SK-N-SH (cell line): Measurements from ENCODE around the gene RLN2. TPM values are rescaled to one million over a fixed set of nuclear protein-coding genes. Genes with fewer than 3 reads are reported as not detected.
"Not testable (repeated sequence)": the region's sequence is repeated elsewhere in the genome, so short reads cannot be mapped to it uniquely, and the experiment has no call there.

Experiments
- CTCF ChIA-PET: fragments of 300-600, 350-600 bp; formaldehyde crosslinking; extraction: SDS; loops from one replicate; lab custom pipeline; 2021; lab: Yijun Ruan, JAX
- POLR2A ChIA-PET: fragments of 350-600 bp; sonication (Branson Sonifier 250); formaldehyde crosslinking; extraction: SDS; loops from one replicate; lab custom pipeline; 2020; ENCODE audit warnings: antibody characterized with exemption, inconsistent platforms; lab: Yijun Ruan, JAX
- DNase-seq: peaks from one replicate; pipeline ENCODE4 v3.0.0; 2012
- H2AFZ ChIP-seq: fragments of 200-600 bp; sonication (generic); 2 replicates; pipeline ENCODE4 v1.8.1; 2016; ENCODE audit warnings: antibody characterized with exemption, mild to moderate bottlenecking, low read depth
- H3F3A ChIP-seq: fragments of 200-600 bp; sonication (generic); replicated peaks from 2 replicates; pipeline ENCODE3; 2016; ENCODE audit warnings: antibody characterized with exemption, mild to moderate bottlenecking; ENCODE audit not compliant: insufficient read depth
- H3K27ac ChIP-seq, 2 experiments: fragments of 200-500 bp in 1 of 2; fragments of 200-600 bp in 1 of 2; sonication (Bioruptor generic) in 1 of 2; sonication (generic), shearing (Covaris generic) in 1 of 2; 2 replicates each; pipeline versions ENCODE4 v1.5.1 to v1.6.1; 2014 to 2016; ENCODE audit warnings: low read depth in 2 of 2, inconsistent platforms in 1 of 2, low read length in 1 of 2, mild to moderate bottlenecking in 1 of 2, mixed read lengths in 1 of 2
- H3K27me3 ChIP-seq: fragments of 200-600 bp; sonication (generic), shearing (Covaris generic); 2 replicates; pipeline ENCODE4 v1.6.1; 2016; ENCODE audit warnings: mixed run types; ENCODE audit not compliant: insufficient read depth
- H3K36me3 ChIP-seq, 2 experiments: fragments of 200-500 bp in 1 of 2; fragments of 200-600 bp in 1 of 2; sonication (Bioruptor generic) in 1 of 2; sonication (generic) in 1 of 2; replicated peaks in 1 of 2; 2 replicates each; pipeline versions ENCODE3 to v1.5.1; 2014 to 2016; ENCODE audit warnings: low read length in 1 of 2, mild to moderate bottlenecking in 1 of 2; ENCODE audit not compliant: insufficient read depth in 2 of 2, control insufficient read depth in 1 of 2
- H3K4me1 ChIP-seq, 2 experiments: fragments of 200-500 bp in 1 of 2; fragments of 200-600 bp in 1 of 2; sonication (Bioruptor generic) in 1 of 2; sonication (generic), shearing (Covaris generic) in 1 of 2; 2 replicates each; pipeline versions ENCODE4 v1.5.1 to v1.6.1; 2014 to 2016; ENCODE audit warnings: low read depth in 1 of 2, low read length in 1 of 2, mixed run types in 1 of 2; ENCODE audit not compliant: insufficient read depth in 2 of 2, control insufficient read depth in 1 of 2
- H3K4me2 ChIP-seq: fragments of 200-600 bp; sonication (generic), shearing (Covaris generic); 2 replicates; pipeline ENCODE4 v1.6.1; 2017; ENCODE audit warnings: mixed run types
- H3K4me3 ChIP-seq, 2 experiments: fragments of 200-500 bp in 1 of 2; fragments of 200-600 bp in 1 of 2; sonication (Bioruptor generic) in 1 of 2; sonication (generic), shearing (Covaris generic) in 1 of 2; 2 replicates each; pipeline versions ENCODE4 v1.5.1 to v1.8.1; 2014 to 2016; ENCODE audit warnings: low read depth in 2 of 2, inconsistent platforms in 1 of 2, low read length in 1 of 2, mild to moderate bottlenecking in 1 of 2, mixed read lengths in 1 of 2, moderate library complexity in 1 of 2
- H3K79me2 ChIP-seq: fragments of 200-600 bp; sonication (generic); 2 replicates; pipeline ENCODE4 v1.8.1; 2017; ENCODE audit warnings: mild to moderate bottlenecking; ENCODE audit not compliant: insufficient read depth
- H3K9ac ChIP-seq: fragments of 200-600 bp; sonication (generic); 2 replicates; pipeline ENCODE4 v1.6.1; 2017; ENCODE audit warnings: mixed run types
- H3K9me2 ChIP-seq: fragments of 200-600 bp; sonication (generic); 2 replicates; pipeline ENCODE4 v1.6.1; 2017; ENCODE audit warnings: mixed run types
- H3K9me3 ChIP-seq: fragments of 200-600 bp; sonication (generic); 2 replicates; pipeline ENCODE4 v1.6.1; 2017; ENCODE audit warnings: mixed run types, mild to moderate bottlenecking, moderate library complexity
- H4K20me1 ChIP-seq: fragments of 200-600 bp; sonication (generic); 2 replicates; pipeline ENCODE4 v1.6.1; 2017; ENCODE audit warnings: mild to moderate bottlenecking, mixed run types; ENCODE audit not compliant: insufficient read depth
- ELF1 ChIP-seq: IDR thresholded peaks from 2 replicates; pipeline ENCODE4 v1.4.0; 2012
- EP300 ChIP-seq, 2 experiments: IDR thresholded peaks; 2 replicates each; pipeline versions ENCODE4 v1.4.0 to v1.6.1; 2012; ENCODE audit warnings: borderline replicate concordance in 1 of 2, low read depth in 1 of 2, low read length in 1 of 2
- EZH2phosphoT487 ChIP-seq: fragments of 200-600 bp; sonication (generic); IDR thresholded peaks from 2 replicates; pipeline ENCODE4 v1.6.1; 2017; ENCODE audit warnings: low read depth, mixed run types, mild to moderate bottlenecking, antibody characterized with exemption, moderate library complexity, borderline replicate concordance
- FOXJ3 ChIP-seq: sonication (generic); formaldehyde crosslinking; IDR thresholded peaks from 2 replicates; pipeline ENCODE4 v1.5.1; 2020; ENCODE audit warnings: mild to moderate bottlenecking, missing genetic modification reagents
- FOXM1 ChIP-seq: IDR thresholded peaks from 2 replicates; pipeline ENCODE4 v1.4.0; 2012; ENCODE audit warnings: low read depth, mild to moderate bottlenecking
- GABPA ChIP-seq: IDR thresholded peaks from 2 replicates; pipeline ENCODE4 v1.4.0; 2012; ENCODE audit warnings: low read depth, mild to moderate bottlenecking
- JUND ChIP-seq: IDR thresholded peaks from 2 replicates; pipeline ENCODE4 v1.4.0; 2012
- NFIC ChIP-seq: IDR thresholded peaks from 2 replicates; pipeline ENCODE4 v1.4.0; 2012; ENCODE audit warnings: borderline replicate concordance
- NRF1 ChIP-seq: IDR thresholded peaks from 2 replicates; pipeline ENCODE4 v1.6.1; 2012; ENCODE audit warnings: low read depth, mild to moderate bottlenecking, low read length
- POLR2AphosphoS5 ChIP-seq: IDR thresholded peaks from 2 replicates; pipeline ENCODE4 v1.6.1; 2012; ENCODE audit warnings: low read depth, low read length
- RFX5 ChIP-seq: IDR thresholded peaks from 2 replicates; pipeline ENCODE4 v1.6.1; 2012; ENCODE audit warnings: mild to moderate bottlenecking, improper control_type of control experiment, low read length
- TAF1 ChIP-seq: IDR thresholded peaks from 2 replicates; pipeline ENCODE4 v1.6.1; 2012; ENCODE audit warnings: low read depth, mild to moderate bottlenecking, low read length, moderate library complexity, borderline replicate concordance
- TCF12 ChIP-seq: IDR thresholded peaks from 2 replicates; pipeline ENCODE4 v1.4.0; 2012
- TEAD4 ChIP-seq: IDR thresholded peaks from 2 replicates; pipeline ENCODE4 v1.4.0; 2012; ENCODE audit warnings: mild to moderate bottlenecking, borderline replicate concordance; ENCODE audit not compliant: insufficient read depth
- YY1 ChIP-seq: IDR thresholded peaks from 2 replicates; pipeline ENCODE4 v1.4.0; 2012; ENCODE audit warnings: low read depth, mild to moderate bottlenecking
- WGBS: methylation state at CpG from one replicate; pipeline ENCODE4 v1.1.6; 2017; ENCODE audit warnings: low lambda C conversion rate; 5-methylcytosine and 5-hydroxymethylcytosine counted together
- polyA plus RNA-seq, 3 experiments: library from polyadenylated mRNA; depleted of rRNA; stranded (reverse); fragments of >200 nt; gene quantifications; 2 replicates each; pipeline ENCODE4 v1.2.3, GENCODE V29; 2012
- TF ChIP-seq, protein P1 (sequence below): fragments of 200-600 bp; sonication (generic); IDR thresholded peaks from 2 replicates; pipeline ENCODE4 v1.6.1; 2017; ENCODE audit warnings: antibody characterized with exemption, mild to moderate bottlenecking, moderate library complexity
- TF ChIP-seq, protein P2 (sequence below): IDR thresholded peaks from 2 replicates; pipeline ENCODE4 v1.4.0; 2012; ENCODE audit warnings: low read depth
- TF ChIP-seq, protein P3 (sequence below): IDR thresholded peaks from 2 replicates; pipeline ENCODE4 v1.4.0; 2012; ENCODE audit warnings: low read depth, borderline replicate concordance
- TF ChIP-seq, protein P4 (sequence below): IDR thresholded peaks from 2 replicates; pipeline ENCODE4; 2012
- TF ChIP-seq, protein P5 (sequence below): fragments of 150-350 bp; IDR thresholded peaks from 2 replicates; pipeline ENCODE4 v1.6.1; 2017; ENCODE audit warnings: antibody characterized with exemption, low read length, low read depth, borderline replicate concordance

RLN2 gene
- polyA plus RNA-seq, 1 of the 3 experiments (the other 2 are of a cell fraction), result 0.51 TPM

DNA sequence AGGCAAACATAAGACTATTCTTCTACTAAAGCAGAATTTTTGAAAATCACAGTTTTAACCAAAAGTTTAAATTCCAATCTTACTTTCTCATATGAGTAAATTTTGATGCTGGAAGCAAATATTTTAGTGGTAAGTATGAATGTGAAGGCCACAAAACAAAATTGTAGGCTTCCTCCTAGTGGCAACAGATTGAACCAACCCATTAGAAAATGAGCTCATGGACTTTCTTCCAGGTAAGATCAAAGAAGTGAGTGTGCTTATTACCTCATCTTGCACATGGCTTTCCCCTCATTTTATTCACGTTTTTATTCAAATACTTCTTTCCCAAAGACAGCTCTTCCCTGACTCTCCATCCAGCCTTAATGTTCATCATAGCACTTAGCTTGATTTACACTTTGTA lies 16.5 kb upstream of the RLN2 start:
- H3K4me3 ChIP-seq, result no peak overlapping the region
- DNase-seq, result no peak
- no peak overlapping the region for H3K27ac ChIP-seq
- no peaks in the 10 kb centered on the region for H3K27me3 ChIP-seq
- no peak overlapping the region for H3K9ac ChIP-seq
- H3K4me2 ChIP-seq, result no peak overlapping the region
- WGBS, result 0% methylated on average over 1 of the region's 1 CpG
- H3K79me2 ChIP-seq, result no peaks in the 10 kb centered on the region
- no peaks in the 10 kb centered on the region for H3K9me3 ChIP-seq
- no peaks in the 10 kb centered on the region for H4K20me1 ChIP-seq
- ChIA-PET CTCF (interaction anchor here (1.0 kb wide), 1 partner anchor 562 kb away, joined by 3 read pairs; no protein-coding TSS in a partner anchor), POLR2A (no interaction called here)
- no peak overlapping the region for H2AFZ ChIP-seq
- H3K4me1 ChIP-seq, result no peaks in the 10 kb centered on the region
- TF ChIP-seq, protein P1, sequence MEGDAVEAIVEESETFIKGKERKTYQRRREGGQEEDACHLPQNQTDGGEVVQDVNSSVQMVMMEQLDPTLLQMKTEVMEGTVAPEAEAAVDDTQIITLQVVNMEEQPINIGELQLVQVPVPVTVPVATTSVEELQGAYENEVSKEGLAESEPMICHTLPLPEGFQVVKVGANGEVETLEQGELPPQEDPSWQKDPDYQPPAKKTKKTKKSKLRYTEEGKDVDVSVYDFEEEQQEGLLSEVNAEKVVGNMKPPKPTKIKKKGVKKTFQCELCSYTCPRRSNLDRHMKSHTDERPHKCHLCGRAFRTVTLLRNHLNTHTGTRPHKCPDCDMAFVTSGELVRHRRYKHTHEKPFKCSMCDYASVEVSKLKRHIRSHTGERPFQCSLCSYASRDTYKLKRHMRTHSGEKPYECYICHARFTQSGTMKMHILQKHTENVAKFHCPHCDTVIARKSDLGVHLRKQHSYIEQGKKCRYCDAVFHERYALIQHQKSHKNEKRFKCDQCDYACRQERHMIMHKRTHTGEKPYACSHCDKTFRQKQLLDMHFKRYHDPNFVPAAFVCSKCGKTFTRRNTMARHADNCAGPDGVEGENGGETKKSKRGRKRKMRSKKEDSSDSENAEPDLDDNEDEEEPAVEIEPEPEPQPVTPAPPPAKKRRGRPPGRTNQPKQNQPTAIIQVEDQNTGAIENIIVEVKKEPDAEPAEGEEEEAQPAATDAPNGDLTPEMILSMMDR, result no peak; the same call in 1 of the 2 replicates
- TF ChIP-seq TCF12 (no peak), NFIC (no peak), FOXM1 (no peak), EP300 (IDR thresholded peaks at IDR 0.05; ENCODE audit: borderline replicate concordance in 1 of 2, low read depth in 1 of 2, low read length in 1 of 2) (no peak), NRF1 (no peak), RFX5 (no peak), ELF1 (no peak), FOXJ3 (CRISPR knock-in tag) (no peak), JUND (no peak), GABPA (no peak), POLR2AphosphoS5 (no peak), TEAD4 (no peak), TAF1 (no peak), YY1 (no peak), EZH2phosphoT487 (no peak)
- TF ChIP-seq, protein P2, sequence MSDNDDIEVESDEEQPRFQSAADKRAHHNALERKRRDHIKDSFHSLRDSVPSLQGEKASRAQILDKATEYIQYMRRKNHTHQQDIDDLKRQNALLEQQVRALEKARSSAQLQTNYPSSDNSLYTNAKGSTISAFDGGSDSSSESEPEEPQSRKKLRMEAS, result no peak
- TF ChIP-seq, protein P3, sequence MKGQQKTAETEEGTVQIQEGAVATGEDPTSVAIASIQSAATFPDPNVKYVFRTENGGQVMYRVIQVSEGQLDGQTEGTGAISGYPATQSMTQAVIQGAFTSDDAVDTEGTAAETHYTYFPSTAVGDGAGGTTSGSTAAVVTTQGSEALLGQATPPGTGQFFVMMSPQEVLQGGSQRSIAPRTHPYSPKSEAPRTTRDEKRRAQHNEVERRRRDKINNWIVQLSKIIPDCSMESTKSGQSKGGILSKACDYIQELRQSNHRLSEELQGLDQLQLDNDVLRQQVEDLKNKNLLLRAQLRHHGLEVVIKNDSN, result no peak
- TF ChIP-seq, protein P4, sequence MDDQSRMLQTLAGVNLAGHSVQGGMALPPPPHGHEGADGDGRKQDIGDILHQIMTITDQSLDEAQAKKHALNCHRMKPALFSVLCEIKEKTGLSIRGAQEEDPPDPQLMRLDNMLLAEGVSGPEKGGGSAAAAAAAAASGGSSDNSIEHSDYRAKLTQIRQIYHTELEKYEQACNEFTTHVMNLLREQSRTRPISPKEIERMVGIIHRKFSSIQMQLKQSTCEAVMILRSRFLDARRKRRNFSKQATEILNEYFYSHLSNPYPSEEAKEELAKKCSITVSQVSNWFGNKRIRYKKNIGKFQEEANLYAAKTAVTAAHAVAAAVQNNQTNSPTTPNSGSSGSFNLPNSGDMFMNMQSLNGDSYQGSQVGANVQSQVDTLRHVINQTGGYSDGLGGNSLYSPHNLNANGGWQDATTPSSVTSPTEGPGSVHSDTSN, result no peak
- TF ChIP-seq, protein P5, sequence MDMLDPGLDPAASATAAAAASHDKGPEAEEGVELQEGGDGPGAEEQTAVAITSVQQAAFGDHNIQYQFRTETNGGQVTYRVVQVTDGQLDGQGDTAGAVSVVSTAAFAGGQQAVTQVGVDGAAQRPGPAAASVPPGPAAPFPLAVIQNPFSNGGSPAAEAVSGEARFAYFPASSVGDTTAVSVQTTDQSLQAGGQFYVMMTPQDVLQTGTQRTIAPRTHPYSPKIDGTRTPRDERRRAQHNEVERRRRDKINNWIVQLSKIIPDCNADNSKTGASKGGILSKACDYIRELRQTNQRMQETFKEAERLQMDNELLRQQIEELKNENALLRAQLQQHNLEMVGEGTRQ, result no peak
- H3K36me3 ChIP-seq, result no peaks in the 10 kb centered on the region
- H3F3A ChIP-seq, result no peaks in the 10 kb centered on the region
- H3K9me2 ChIP-seq, result no peaks in the 10 kb centered on the region

DNA sequence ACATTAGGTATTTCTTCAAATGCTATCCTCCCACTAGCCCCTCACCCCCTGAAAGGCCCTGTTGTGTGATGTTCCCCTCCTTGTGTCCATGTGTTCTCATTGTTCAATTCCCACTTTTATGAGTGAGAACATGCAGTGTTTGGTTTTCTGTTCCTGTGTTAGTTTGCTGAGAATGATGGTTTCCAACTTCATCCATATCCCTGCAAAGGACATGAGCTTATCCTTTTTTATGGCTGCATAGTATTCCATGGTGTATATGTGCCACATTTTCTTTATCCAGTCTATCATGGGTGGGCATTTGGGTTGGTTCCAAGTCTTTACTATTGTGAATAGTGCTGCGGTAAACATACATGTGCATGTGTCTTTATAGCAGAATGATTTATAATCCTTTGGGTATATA lies 11.9 kb upstream of the RLN2 start:
- H2AFZ ChIP-seq, H3K9ac ChIP-seq, H3K9me3 ChIP-seq, H3K27ac ChIP-seq, H3K36me3 ChIP-seq, H4K20me1 ChIP-seq, CTCF ChIA-PET, POLR2A ChIA-PET, H3K4me2 ChIP-seq, H3K27me3 ChIP-seq, H3K79me2 ChIP-seq, H3K4me3 ChIP-seq, H3F3A ChIP-seq, H3K9me2 ChIP-seq, H3K4me1 ChIP-seq, DNase-seq: not testable (repeated sequence)
- 93% methylated on average over 1 of the region's 1 CpG for WGBS
